Tibial nerve (tissue), 4 donors: ENCODE data around the gene SRXN1. TPM values are rescaled to one million over a fixed set of nuclear protein-coding genes. Genes with fewer than 3 reads are reported as not detected.

ENCODE experiments used
- DNase-seq, 2 donors: peaks; one replicate each; pipeline ENCODE4 v3.0.0-alpha.2; 2019; ENCODE audit warnings: low spot score in 2 of 2
- H3K27ac ChIP-seq, 4 donors: fragments of 200-600 bp; sonication (generic) in 3 of 4; one replicate each; pipeline ENCODE4 v1.5.1; 2017 to 2019; ENCODE audit warnings: mild to moderate bottlenecking in 1 of 4
- H3K27me3 ChIP-seq, 2 donors: fragments of 200-600 bp; sonication (generic) in 1 of 2; one replicate each; pipeline versions ENCODE4 v1.5.1 to v1.6.0; 2017 to 2019
- H3K36me3 ChIP-seq, 3 donors: fragments of 200-600 bp; sonication (generic); one replicate each; pipeline ENCODE4 v1.5.1; 2018 to 2019
- H3K4me1 ChIP-seq, 4 donors: fragments of 200-600 bp; sonication (generic) in 3 of 4; one replicate each; pipeline ENCODE4 v1.5.1; 2017 to 2019
- H3K4me3 ChIP-seq, 4 donors: fragments of 200-600 bp; sonication (generic) in 3 of 4; one replicate each; pipeline ENCODE4 v1.5.1; 2017 to 2019; ENCODE audit warnings: mild to moderate bottlenecking in 1 of 4, moderate library complexity in 1 of 4
- H3K9me3 ChIP-seq, 4 donors: fragments of 200-600 bp; sonication (generic) in 3 of 4; one replicate each; pipeline ENCODE4 v1.5.1; 2017 to 2019
- EP300 ChIP-seq, 2 donors: sonication (generic); formaldehyde crosslinking; IDR thresholded peaks; one replicate each; pipeline ENCODE4 v1.6.1; 2017; ENCODE audit warnings: antibody characterized with exemption in 2 of 2, mild to moderate bottlenecking in 1 of 2
- POLR2A ChIP-seq, 2 donors: fragments of 450-650 bp; IDR thresholded peaks; one replicate each; pipeline ENCODE4 v1.6.1; 2017; ENCODE audit warnings: antibody characterized with exemption in 2 of 2, mild to moderate bottlenecking in 2 of 2, moderate library complexity in 2 of 2
- WGBS, 2 donors: methylation state at CpG; one replicate each; pipeline ENCODE4 v1.1.5; 2018; 5-methylcytosine and 5-hydroxymethylcytosine counted together
- total RNA-seq, 4 donors: library from RNA; depleted of rRNA; stranded (reverse); fragments of >200 nt; gene quantifications; one replicate each; pipeline ENCODE4 v1.1.0, GENCODE V29; 2016
- TF ChIP-seq, protein P1 (sequence below), 5 experiments: fragments of 200-600 bp in 3 of 5; fragments of 450-650 bp in 2 of 5; sonication (generic) in 3 of 5; IDR thresholded peaks; one replicate each; pipeline ENCODE4 v1.5.1; 2016 to 2019; ENCODE audit warnings: antibody characterized with exemption in 5 of 5, mild to moderate bottlenecking in 3 of 5, moderate library complexity in 2 of 5

SRXN1 gene
- total RNA-seq, 4 donors from 2014 or later = 15.1 to 31.8 (median 19.5) TPM

DNA sequence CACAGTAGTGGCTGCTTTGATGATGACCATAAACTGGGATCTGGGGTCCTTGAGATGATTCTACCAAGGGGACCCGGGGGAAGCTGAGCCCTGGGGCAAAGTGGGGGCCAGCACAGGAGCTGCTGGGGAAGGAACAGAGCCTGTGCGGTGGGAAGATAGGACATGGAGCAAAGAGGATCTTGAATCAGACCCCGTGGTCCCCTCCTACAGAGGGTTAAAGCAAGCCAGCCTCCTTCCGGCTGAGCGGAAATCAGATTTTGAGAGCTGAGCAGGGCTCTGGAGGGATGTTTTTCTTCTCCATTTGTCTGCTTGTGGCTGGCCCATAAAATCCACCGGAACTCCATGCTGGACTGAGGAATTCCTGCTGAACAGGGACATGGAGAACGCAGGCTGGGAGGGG is 32.8 kb downstream of the SRXN1 start:
- Histone ChIP-seq H3K27ac (no peak overlapping the region), H3K4me3 (no peak overlapping the region), H3K36me3 (no peaks in the 10 kb centered on the region), H3K4me1 (no peaks in the 10 kb centered on the region), H3K27me3 (peaks cover 0 to 27% of the 10 kb centered on the region in 2 donors), H3K9me3 (peaks cover 0 to 14% (median 0%) of the 10 kb centered on the region in 4 donors)
- TF ChIP-seq POLR2A (IDR thresholded peaks at IDR 0.05) (no peak), EP300 (IDR thresholded peaks at IDR 0.05) (no peak)
- TF ChIP-seq, protein P1, sequence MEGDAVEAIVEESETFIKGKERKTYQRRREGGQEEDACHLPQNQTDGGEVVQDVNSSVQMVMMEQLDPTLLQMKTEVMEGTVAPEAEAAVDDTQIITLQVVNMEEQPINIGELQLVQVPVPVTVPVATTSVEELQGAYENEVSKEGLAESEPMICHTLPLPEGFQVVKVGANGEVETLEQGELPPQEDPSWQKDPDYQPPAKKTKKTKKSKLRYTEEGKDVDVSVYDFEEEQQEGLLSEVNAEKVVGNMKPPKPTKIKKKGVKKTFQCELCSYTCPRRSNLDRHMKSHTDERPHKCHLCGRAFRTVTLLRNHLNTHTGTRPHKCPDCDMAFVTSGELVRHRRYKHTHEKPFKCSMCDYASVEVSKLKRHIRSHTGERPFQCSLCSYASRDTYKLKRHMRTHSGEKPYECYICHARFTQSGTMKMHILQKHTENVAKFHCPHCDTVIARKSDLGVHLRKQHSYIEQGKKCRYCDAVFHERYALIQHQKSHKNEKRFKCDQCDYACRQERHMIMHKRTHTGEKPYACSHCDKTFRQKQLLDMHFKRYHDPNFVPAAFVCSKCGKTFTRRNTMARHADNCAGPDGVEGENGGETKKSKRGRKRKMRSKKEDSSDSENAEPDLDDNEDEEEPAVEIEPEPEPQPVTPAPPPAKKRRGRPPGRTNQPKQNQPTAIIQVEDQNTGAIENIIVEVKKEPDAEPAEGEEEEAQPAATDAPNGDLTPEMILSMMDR (IDR thresholded peaks at IDR 0.05) = no peak
- no peak for DNase-seq
- WGBS, 2 donors = 30 to 36% methylated on average over 7 of the region's 7 CpGs

DNA sequence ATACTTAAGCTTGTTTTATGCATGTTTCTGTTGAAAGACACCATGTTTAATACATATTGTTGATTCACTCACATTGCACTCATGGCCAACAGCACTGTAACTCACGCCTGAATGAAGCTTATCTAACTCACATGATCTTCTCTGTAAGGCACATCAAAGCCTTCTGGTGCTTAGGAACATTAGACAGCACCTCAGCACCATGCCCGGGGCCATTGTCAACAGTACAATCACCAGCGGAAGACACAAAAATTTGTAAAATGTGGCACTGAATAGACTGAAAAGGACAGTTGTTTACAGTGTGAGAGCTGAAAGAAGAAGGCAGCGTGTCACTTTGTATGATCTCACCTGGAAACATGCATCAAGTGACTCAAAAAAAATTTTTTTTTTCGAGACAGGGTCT is 34.0 kb downstream of the SRXN1 start:
- Histone ChIP-seq H3K9me3 (peaks cover 0 to 12% (median 0%) of the 10 kb centered on the region in 4 donors), H3K27ac (no peak overlapping the region), H3K4me1 (no peaks in the 10 kb centered on the region), H3K36me3 (no peaks in the 10 kb centered on the region), H3K4me3 (no peak overlapping the region), H3K27me3 (peaks cover 0 to 26% of the 10 kb centered on the region in 2 donors)
- no peak for DNase-seq
- 76 to 78% methylated on average over 5 of the region's 5 CpGs for WGBS, 2 donors
- TF ChIP-seq EP300 (IDR thresholded peaks at IDR 0.05) = no peak
- TF ChIP-seq POLR2A (IDR thresholded peaks at IDR 0.05) = no peak
- TF ChIP-seq, protein P1 (IDR thresholded peaks at IDR 0.05) = no peak

DNA sequence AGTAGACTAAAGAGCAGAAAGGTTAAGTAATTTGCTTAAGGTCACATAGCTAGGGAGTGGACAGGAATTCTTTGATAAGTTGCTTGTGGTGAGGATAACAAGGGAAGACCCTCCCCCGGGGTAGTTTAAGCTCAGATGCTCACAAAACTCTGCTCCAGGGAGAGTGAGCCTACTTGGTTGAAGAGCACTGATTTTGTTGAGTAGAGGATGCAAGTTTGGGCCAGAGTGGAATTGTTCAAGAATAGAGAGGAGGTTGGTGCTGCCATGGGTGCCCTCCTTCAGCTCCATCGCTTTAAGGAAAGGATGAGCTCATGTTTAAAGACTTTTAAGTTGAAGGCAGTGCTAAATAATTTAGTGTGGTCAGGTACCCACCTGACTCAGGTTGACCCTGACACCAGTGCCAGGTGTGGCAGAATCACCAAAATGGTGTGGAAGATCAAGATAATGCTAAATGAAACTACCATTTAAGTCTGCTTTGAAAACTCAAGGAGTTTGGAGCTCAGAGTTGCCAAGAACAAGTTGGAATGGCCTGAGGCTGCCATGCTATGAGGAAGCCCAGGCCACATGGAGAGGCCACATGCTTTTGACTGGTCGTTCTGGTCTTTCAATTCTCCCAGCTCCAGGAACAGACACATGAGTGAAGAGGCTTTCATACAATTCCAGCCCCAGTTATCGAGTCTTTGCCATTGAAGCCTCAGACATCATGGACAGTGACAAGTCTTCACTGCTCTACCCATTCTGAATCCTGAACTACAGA is 34.9 kb downstream of the SRXN1 start:
- 85 to 92% methylated on average over 4 of the region's 4 CpGs for WGBS, 2 donors
- Histone ChIP-seq H3K27me3 (peaks cover 0 to 31% of the 10 kb centered on the region in 2 donors), H3K36me3 (no peaks in the 10 kb centered on the region)

GRCh38 chr20:615514-615913 is 37.5 kb downstream of the SRXN1 start:
- H3K27ac ChIP-seq = no peak overlapping the region
- H3K4me1 ChIP-seq = peaks cover 0 to 9% (median 0%) of the 10 kb centered on the region in 4 donors
- H3K27me3 ChIP-seq = peaks cover 0 to 52% of the 10 kb centered on the region in 2 donors
- H3K9me3 ChIP-seq = peaks cover 0 to 12% (median 0%) of the 10 kb centered on the region in 4 donors
- H3K36me3 ChIP-seq = no peaks in the 10 kb centered on the region
- TF ChIP-seq POLR2A (IDR thresholded peaks at IDR 0.05) = no peak
- TF ChIP-seq EP300 (IDR thresholded peaks at IDR 0.05) = no peak
- TF ChIP-seq, protein P1 (IDR thresholded peaks at IDR 0.05) = no peak
- no peak for DNase-seq
- H3K4me3 ChIP-seq = no peak overlapping the region
- 73 to 83% methylated on average over 4 of the region's 4 CpGs for WGBS, 2 donors

More for the DNA sequence above, 34.9 kb downstream of the SRXN1 start:
- no peak overlapping the region for H3K27ac ChIP-seq
- no peak overlapping the region for H3K4me3 ChIP-seq
- TF ChIP-seq EP300 (IDR thresholded peaks at IDR 0.05) (no peak), POLR2A (IDR thresholded peaks at IDR 0.05) (no peak)
- TF ChIP-seq, protein P1 (IDR thresholded peaks at IDR 0.05) = no peak
- no peaks in the 10 kb centered on the region for H3K4me1 ChIP-seq
- peaks cover 0 to 12% (median 0%) of the 10 kb centered on the region in 4 donors for H3K9me3 ChIP-seq
- no peak for DNase-seq

GRCh38 chr20:611843-612185 is 41.2 kb downstream of the SRXN1 start:
- no peak for DNase-seq
- Histone ChIP-seq H3K36me3 (no peaks in the 10 kb centered on the region), H3K4me3 (no peak overlapping the region), H3K27me3 (peaks cover 0 to 69% of the 10 kb centered on the region in 2 donors), H3K27ac (no peak overlapping the region), H3K4me1 (peaks cover 0 to 15% (median 0%) of the 10 kb centered on the region in 4 donors), H3K9me3 (no peaks in the 10 kb centered on the region)
- no peak for TF ChIP-seq EP300 (IDR thresholded peaks at IDR 0.05)
- TF ChIP-seq, protein P1 (IDR thresholded peaks at IDR 0.05) = no peak
- 19 to 27% methylated on average over 8 of the region's 8 CpGs for WGBS, 2 donors
